HG03135 (cell line): ENCODE data around the gene ITGB3BP.
A peak's percentile ranks its signal among the peaks of the same experiment; 100 is the strongest.
"Not testable (repeated sequence)": the region's sequence is repeated elsewhere in the genome, so short reads cannot be mapped to it uniquely, and the experiment has no call there.

ENCODE experiments used
- ATAC-seq: cut with Tn5 transposase; IDR thresholded peaks from one replicate; pipeline ENCODE4 v1.9.1; 2021; ENCODE audit warnings: mild to moderate bottlenecking, moderate library complexity; ENCODE audit not compliant: unreplicated experiment

ITGB3BP gene, protein sequence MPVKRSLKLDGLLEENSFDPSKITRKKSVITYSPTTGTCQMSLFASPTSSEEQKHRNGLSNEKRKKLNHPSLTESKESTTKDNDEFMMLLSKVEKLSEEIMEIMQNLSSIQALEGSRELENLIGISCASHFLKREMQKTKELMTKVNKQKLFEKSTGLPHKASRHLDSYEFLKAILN

DNA sequence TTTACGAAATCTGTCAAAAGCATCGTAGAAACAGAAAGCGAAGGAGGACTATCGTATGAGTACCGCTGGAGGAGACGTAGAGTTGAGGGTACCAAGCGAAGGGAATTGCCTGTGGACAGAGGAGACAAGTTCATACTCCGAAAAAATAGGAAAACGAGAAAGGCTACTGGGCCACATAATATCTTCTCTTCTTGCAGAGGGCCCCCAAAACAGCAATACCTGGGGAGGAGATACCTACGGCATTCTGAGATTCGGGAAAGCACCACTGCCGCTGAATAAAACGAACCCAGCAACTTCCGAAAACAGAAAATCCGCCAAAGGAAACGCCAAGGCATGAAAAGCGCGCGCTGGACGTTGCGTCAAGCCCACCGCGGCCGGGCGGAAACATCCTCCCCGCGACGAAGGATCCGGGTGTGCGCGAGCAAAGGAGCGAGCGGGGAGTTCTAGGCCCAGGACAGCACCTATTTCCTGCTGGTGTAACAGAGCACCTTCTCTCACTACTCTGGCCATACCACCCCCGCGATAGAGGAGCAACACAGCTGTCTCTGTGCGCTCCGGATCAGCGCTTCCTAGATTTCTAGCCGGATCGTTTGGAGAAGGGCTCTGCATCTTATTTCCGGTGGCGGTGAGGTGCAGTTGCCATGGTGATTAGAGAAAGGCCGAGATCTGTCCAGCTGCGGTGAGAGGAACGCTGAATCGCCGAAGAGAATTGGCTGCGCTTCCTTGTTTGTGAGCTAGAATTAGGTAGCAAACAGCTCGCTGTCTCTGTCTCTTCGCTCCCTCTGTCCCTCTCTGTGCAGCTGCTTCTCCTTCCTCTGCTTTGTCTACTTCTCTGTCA, at the start of gene ITGB3BP, which contains the start of gene EFCAB7:
TSS of gene ITGB3BP (minus strand) at position 335 of the 838 bp plus-strand sequence. CDS start at position 243, 92 bp downstream.
TSS of gene EFCAB7 (plus strand) at position 635 of the 838 bp plus-strand sequence. CDS start 2,048 bp downstream, outside the sequence.
- ATAC-seq, result peak; percentile 83

DNA sequence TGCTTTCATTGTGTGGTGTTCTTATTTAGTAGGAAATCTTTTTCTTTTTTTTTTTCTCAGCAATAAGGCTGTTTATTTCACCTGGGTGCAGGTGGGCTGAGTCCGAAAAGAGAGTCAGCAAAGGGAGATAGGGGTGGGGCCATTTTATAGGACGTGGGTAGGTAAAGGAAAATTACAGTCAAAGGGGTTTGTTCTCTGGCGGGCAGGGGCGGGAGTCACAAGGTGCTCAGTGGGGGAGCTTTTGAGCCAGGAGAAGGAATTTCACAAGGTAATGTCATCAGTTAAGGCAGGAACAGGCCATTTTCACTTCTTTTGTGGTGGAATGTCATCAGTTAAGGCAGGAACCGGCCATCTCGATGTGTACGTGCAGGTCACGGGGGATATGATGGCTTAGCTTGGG, 49.7 kb upstream of the ITGB3BP start:
- ATAC-seq, result not testable (repeated sequence)

DNA sequence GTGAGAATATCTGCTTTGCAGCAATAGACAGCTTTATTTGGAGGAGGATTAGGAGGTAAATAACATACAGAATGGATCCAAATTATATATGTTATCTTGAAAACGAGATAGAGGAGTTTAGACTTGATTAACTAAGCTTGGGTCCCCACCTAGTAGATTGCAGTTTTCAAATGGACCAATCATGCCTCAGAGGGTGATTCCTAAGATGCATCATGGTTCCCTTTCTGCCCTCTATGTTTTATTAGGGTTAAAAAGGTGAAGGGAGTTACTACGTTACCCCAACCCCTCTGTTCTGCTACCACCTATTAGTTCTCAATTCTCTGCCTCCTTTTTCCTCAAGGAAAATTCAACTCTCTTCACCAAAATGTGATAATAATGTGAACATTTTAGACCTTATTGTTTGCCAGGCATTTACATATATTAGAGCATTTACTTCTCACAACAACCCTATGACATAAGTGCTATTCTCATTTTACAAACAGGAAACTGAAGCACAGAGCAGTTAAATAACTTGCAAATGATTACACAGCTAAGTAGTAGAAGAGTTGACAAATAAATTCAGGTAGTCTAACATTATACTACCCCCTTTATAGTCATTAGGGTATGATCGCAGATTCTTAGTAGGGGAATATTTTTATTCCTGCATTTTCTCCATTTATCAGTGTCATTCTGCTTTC, 46.8 kb upstream of the ITGB3BP start:
- no peak for ATAC-seq

DNA sequence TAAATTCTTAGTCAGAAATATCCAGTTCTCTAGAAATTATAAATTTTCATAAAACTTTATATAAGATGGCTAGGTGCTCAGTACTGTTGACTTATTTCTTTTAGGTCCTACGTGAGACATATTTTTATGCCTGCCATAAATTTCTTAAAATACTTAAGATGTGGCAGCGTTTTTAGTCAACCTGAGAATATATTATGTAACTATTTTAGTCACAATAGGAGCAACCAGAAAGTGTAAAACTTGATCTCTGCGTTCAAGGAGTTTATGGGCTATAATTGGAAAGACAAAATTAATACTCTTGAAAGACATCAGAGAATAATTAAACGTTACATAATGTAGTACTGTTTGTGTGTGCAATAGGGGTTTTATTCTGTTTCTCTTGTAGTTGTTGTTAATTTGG, 46.0 kb upstream of the ITGB3BP start:
- no peak for ATAC-seq

DNA sequence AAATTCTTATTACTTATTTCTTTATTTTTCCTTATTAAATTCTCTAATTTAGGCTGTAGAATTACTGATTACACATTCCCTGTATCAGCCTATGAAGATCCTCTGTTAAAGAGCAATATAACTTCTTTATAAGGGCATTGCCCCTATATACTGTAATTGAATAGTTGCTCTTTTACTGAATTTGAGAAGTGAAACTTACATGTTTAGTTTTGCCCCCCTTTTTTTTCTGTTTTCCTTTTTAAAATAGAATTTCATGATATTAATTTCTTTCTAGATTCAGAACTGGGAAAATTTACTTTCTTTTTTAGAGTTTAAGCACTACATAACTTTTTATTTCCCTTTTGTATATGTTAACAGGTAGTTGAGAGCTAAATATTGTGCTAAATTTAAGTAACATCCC, 40.7 kb upstream of the ITGB3BP start:
- ATAC-seq, result no peak

DNA sequence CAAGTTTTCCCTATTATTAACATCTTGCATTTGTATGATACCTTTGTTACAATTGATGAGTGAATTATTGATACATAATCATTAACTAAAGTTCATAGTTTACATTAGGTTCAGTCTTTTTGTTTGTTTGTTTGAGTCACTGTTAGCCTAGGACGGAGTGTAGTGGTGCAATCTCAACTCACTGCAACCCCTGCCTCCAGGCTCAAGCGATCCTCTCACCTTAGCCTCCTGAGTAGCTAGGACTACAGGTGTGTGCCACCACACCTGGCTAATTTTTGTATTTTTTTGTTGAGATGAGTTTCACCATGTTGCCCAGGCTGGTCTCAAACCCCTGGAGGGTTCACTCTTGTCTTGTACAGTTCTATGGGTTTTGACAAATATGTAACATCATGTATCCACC, 36.3 kb upstream of the ITGB3BP start:
- no peak for ATAC-seq

DNA sequence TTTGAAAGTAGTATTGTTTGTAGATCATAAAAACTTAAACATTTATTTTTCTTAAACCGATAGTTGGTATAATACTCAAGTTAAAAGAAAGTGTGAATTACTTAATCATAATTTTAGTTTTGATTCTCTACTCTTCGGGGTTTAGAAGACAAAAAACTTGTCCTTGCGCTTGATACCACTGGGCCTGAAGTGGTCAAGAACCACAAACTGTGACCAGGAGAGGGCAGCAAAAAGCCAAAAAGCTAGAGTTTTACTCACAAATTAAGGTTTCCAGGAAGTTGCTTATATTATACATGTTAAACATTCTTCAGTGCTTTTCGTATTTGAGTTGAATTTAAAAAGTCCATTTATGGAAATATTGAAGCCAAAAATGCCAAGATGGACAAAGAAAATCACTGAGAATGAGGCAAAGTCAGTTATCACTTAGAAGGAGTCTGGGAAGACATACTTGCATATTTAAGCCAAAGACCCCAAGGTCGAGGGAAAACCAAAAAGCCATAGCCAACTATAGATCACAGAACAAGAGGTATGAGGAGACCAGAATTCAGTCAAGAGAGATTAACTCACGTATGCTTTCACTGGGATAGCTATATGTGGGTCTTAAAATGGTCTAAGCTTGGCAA, 34.5 kb upstream of the ITGB3BP start:
- ATAC-seq, result no peak

DNA sequence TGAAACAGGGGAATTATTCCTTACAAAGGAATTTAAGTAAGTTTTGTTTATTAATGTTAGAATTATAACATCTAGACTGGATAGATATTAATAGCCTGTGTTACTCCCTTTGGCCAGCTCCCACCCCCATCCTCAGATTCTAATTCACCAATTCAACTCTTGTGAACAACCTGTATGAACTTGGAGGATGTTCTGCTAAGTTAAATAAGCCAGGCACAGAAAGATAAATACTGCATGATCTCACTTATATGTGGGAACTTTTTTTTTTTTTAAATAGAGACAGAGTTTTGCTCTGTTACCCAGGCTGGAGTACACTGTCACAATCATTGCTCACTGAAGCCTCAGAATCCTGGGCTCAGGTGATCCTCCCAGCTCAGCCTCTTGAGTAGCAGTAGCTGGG, 32.5 kb upstream of the ITGB3BP start:
- no peak for ATAC-seq

DNA sequence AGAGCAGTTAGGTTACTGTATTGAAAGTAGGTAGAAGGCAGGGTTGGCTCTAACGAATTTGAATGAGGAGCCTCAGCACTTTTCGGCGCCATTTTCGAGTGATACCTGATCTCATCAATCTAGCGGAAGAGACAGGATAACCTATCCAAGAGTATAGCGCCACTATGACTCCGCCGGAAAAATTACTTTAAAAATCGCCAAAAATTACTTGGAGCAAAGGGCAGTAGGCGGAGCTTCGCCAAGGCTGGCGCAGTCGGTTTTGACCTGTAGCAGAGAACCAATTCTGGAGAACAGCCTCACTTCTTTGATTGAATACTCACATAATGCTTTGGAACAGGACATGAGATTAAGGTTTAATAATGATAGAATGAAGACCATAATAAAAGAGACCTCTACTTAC, 25.9 kb upstream of the ITGB3BP start:
- no peak for ATAC-seq

DNA sequence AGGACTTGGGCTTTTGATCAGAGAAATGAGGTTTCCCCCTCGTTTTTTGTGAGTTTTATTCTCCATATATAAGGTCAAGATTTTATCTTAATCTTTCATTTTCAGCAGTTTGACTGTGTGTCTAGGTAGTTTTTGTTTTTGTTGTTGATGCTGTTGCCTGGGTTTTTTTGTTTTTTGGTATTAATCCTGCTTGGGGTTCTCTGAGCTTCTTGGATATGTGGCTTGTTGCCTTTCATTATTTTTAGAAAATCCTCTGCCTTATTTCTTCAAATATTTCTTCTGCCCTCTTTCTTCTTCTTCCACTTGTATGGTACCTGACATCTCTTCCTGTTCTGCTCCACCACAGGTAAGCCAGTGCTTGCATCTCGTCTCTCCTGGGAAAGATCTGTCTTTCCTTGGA, 25.3 kb upstream of the ITGB3BP start:
- no peak for ATAC-seq

DNA sequence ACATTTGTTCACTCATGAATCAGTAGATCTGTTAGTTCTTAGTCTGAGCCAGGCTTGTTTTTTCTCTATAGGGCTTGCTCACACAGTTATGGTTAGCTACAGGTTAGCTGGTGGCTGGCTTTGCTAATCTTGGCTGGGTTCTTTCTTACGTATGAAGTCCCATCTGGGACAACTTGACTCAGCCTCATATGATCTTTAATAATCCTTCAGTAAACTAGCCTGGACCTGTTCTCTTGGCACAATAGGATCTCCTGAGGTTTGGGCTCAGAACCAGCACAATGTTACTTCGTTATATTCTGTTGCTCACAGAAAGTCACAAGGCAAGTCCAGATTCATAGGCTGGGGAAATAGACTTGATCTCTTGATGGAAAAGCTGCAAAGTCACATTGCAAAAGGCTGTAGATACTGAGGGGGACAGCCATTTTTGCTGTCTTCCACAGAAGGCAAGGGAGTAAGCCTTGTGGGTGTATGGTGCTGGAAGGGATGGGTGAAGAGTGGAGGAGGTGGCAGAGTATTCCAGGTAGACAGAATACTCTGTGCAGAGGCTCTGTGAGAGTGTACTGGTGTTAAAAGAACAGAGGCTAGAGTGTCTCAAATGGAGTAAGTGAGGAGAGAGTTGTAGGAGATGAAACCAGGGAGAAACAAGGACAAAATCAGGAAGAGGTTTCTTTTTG, 24.7 kb upstream of the ITGB3BP start:
- no peak for ATAC-seq

DNA sequence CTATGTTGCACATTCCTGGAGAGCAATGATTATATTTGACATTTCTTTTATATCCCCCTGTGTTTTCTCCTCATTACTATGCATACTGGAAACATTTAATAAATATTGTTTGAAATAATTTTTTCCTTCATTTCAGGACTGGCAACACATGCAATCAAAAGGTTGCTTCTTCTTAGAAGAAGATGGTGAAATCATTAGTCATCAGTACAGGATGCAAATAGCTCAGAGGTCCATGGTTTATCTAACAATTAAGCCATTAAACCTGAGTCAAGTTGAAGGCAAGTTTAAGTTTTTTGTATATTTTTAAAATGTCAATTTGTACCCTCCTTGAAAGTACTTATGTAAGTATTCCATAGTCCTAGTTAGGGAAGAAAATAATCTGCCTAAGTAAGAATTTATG, 22.8 kb upstream of the ITGB3BP start:
- ATAC-seq, result no peak

DNA sequence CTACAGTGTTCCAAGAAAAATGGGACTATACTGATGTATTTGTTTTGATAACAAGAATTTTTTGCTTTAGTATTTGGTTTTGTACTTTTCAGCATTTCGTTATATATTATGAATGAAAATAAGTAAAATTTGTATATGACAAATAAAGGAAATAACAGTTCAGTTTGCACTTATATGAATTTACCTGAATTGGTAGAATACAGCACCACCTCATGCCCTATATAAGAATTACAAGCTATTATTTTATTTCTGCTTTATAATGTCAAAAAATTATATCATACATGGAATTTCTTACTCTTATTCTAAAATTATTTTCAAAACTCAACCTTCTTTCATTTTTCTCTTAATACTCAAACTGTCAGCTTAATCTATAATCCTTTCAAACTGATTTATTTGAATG, 14.9 kb upstream of the ITGB3BP start:
- ATAC-seq, result no peak

DNA sequence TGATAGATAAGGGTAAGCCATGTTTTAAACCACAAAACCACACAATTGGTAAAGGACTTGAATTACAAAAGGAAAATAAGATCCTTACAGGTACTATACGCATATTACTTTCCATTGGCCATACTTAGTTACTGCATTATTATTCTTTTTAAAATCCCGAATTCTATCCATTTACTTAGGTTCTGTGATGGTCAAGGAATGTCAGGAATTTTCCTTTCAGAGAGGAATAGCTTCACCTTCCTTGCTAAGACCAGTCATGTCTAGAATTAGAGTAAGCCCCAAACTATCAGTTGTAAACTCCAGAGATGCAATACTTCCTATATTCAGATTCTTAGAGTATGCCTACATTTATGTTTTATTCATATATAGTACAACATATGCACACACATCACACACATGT, 14.0 kb upstream of the ITGB3BP start:
- no peak for ATAC-seq

DNA sequence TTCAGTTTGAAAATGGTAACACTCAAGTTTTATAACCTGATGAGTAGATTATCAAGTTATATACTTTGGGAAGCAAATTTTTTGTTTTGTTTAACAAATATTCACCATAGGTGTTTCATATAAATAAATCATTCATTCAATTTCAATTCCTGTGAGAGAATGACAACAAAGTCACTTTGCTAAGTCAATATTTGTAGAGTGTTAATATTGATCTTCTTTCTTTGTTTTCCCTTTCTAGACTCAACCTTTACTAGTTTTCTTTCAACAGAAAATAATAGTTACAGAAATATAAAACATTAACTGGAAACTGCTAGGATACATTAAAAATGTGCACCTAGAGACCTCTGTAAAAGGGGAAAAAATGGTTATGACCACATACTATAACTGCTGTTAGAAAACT, 11.4 kb upstream of the ITGB3BP start:
- no peak for ATAC-seq

DNA sequence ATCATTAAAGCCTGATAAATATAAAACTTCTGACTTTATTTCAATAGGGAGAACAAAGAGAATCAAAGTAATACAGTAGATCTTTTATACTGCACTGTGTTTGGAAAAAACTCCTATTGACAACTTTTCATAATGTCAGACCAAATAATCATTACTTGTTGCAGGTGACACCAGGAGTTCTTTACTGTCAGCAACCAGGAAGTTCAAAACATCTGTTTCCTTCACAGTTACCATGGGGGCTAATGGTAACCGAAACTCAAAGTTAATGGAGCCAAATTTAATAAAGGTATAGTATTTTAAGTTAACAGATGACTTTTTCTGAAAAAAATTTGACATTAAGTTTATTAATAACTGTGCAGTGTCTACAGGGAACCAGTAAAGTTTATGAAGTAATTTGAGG, 10.9 kb upstream of the ITGB3BP start:
- ATAC-seq, result no peak

DNA sequence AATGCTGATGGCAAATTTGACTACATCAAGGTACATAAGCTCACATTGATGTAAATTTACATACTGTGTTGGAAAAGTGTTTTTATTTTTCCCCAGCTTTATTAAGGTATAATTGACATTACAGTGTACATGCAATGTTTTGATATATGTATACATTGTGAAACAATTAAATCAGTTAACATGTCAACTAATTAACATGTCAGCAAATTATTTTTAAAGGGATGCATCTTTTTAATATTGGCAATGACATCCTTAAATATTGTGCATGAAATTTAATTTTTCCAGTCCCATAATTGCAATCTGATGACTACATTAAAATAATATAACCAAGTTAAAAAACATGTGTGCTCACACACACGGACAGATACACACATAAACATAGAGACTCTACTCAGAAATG, 9.7 kb upstream of the ITGB3BP start:
- ATAC-seq, result no peak

DNA sequence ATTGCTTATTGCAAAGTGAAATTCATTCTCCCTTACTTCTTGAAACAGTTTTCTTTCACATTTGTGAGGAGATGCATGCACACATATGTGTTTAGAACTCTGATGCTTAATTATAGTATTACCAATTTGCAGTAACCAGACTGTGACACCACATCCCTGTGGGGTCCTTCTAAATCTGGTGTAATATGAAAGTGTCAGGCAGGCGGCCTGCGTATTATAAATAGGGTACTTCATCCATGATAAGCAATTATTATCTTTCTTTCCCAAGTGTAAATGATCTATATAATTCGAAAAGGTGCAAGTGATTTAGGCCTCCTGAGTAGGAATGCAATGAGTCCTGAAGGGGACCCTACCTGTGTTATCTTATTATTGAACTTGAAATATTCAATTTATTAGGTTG, 1.2 kb upstream of the ITGB3BP start:
- no peak for ATAC-seq

DNA sequence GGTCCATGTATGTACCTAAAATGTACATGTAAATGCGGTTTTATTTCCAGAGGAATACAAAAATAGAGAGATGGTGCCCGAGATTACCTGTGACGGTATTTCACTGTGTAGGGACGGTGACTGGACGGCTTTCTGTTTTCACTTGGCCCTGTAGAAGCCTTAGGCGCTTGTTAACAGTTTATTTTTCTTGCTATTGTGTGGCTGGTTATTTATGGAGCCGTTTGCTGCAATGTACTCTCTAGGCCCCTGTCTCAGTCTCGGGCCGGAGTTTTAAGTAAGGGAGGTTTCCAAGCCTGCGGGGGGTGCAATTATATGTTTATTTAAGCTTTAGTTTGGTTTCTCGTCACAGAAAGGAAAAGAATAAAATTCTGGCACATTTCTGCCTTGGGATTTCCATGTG, 713 bp upstream of the ITGB3BP start:
- ATAC-seq, result peak; percentile 29

DNA sequence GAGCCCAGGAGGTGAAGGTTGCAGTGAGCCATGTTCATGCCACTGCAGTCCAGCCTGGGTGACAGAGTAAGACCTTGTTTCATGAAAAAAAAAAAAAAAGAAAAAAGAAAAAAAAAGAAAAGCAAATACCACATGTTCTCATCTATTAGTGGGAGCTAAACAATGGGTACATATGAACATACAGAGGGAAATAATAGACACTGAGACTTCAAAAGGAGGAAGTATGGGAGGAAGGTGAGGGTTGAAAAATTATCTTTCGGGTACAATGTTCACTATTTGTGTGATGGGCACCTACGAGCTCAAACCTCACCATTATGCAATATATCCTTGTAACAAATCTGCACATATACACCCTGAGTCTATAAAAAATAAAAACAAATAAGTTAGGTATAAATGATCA, 6.4 kb downstream of the ITGB3BP start:
- no peak for ATAC-seq

DNA sequence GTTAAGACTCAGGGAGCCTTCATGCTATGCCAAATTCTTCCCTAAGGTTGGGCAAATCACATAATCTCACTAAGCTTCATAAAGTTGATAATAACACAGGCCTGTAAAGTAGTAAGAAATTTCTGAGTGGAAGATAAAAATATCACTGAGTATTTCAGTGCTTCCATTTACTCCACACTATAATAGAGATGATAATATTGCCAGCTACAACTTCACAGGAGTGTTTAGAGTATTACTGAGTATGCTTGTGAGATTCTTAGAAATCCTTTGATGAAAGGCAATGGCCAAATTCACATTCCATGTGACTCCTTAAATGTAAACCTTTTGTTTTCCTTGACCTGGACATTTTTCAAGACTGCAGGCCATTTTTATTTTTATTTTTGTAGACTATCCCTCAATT, 10.4 kb downstream of the ITGB3BP start:
- ATAC-seq, result no peak
